ENCODE data around the gene BCKDK.
A peak's percentile ranks its signal among the peaks of the same experiment; 100 is the strongest.
"Not testable (repeated sequence)": the region's sequence is repeated elsewhere in the genome, so short reads cannot be mapped to it uniquely, and the experiment has no call there.

Gene BCKDK

DNA sequence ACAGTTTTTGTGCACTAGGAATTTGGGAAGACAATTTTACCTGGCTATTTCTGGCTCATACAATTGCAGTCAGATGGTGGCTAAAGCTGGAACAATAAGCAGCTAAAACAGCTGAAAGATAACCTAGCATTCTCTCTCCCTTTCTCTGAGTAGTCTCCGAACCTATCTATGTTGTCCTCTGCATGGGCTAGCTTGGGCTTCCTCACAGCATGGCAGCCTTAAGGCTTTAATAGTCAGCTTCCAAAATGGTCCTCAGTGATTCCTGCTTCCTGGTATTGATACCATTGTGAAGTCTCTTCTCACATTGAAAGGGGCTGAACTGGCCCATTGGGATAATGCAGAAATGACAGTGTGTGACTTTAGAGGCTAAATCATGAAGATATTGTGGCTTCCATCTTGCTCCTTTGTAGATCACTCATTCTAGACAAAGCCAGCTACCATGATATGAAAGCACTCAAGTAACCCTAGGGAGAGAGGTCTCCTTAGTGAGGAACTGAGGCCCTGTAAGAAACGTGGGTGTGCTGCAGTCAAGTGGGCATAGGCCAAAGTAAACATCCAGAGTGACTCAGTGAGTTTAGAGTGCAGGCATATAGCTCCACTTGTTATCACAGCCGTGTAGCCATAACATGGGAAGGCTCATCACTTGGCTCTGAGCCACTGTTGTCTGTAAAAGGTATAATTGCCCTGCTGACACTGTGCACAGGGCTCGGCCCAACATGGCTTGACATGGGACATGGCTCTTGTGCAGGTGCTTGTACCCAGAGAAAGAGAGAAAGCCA, 8.1 kb upstream of the BCKDK start:
- DNase-seq (ENCODE audit: low read depth in 2 of 2) = no peak

DNA sequence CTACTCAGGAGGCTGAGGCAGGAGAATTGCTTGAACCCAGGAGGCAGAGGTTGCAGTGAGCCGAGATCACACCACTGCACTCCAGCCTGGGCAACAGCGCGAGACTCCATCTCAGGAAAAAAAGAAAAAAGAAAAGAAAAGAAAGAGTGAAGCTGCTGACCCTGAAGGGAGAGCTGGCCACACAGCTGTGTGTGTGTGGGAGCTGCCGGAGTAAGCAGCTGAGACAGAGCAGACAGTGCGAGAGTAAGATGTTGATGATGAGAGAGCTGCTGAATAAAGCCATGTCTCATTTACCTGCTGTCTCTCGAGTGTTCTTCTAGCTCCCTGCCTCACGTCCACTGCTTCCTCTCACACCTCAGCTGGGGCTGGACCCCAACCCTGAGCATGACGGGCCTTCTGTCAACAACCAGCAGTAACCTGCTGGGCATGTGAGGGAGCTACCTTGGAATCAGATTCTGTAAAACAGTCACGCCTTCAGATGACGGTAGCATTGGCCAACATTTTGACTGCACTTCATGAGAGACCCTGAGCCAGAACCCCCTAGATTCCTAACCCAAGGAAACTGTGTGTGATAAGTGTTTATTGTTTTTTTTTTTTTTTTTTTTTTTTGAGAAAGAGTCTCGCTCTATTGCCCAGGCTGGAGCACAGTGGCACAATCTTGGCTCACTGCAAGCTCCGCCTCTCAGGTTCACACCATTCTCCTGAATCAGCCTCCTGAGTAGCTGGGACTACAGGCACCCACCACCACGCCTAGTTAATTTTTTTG, 7.1 kb upstream of the BCKDK start:
- not testable (repeated sequence) for DNase-seq (ENCODE audit: low read depth in 2 of 2)

DNA sequence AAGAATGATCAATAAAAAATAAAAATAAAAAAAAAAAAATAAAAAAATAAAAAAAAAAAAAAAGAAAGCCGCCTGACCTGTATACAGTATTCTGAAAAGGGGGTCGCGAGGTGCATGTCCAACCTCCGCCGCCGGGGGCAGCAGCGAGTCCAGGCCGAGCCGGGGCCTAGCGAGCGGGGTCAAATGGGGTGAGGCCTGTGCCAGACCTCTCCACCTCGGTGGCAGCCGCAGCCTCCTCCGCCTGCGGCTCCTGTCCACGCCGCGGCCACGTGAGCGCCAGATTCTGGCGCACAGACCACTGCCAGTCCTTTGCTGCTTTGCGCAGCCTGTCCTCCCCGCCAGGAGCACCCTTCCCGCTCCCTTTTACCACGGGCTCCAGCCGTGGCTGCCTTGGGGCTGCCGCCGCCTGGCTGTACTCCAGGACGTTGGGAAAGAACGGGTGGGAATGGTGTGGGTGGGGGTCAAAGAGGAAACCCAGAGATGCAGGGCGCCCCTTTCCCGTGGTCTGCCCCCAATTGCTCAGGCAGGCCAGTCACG, 2.4 kb upstream of the BCKDK start:
- peak; percentile 52 to 68 for DNase-seq (ENCODE audit: low read depth in 2 of 2)

- no peak for DNase-seq (ENCODE audit: low read depth in 2 of 2)
Observed at GRCh38 chr16:31106509-31107464, 1.4 kb upstream of the BCKDK start.

GRCh38 chr16:31107465-31107867, 720 bp upstream of the BCKDK start:
- DNase-seq (ENCODE audit: low read depth in 2 of 2) = no peak

DNA sequence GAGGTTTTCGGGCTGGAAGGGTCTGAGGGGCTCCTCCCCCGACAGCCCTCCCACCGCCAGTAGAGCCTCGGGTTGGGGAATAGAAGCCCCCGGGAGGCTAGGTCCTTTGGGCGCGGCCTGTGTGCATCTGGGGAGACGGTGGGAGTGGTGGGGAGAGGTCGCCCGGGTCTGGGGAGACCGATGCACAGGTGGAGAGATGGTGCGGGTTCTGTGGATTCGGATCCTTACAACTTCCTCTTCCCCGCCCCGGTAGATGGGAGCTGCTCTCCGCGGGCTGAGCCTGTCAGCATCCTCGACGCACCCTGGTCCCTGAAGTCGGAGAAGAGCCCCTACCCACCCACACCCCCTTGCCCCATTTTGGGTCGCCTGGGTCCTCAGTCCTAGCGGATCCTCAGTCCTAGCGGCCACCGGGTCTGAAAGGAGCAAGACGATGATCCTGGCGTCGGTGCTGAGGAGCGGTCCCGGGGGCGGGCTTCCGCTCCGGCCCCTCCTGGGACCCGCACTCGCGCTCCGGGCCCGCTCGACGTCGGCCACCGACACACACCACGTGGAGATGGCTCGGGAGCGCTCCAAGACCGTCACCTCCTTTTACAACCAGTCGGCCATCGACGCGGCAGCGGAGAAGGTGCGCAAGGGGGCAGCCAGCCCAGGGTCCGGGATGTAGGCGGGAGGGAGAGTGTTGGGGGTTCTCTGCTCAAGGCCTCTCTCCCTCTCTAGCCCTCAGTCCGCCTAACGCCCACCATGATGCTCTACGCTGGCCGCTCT, 790 bp downstream of the BCKDK start:
- DNase-seq (ENCODE audit: low read depth in 2 of 2) = no peak

GRCh38 chr16:31109622-31110021, 1.4 kb downstream of the BCKDK start:
- no peak for DNase-seq (ENCODE audit: low read depth in 2 of 2)

GRCh38 chr16:31110106-31111034, 2.2 kb downstream of the BCKDK start:
- no peak for DNase-seq (ENCODE audit: low read depth in 2 of 2)

DNA sequence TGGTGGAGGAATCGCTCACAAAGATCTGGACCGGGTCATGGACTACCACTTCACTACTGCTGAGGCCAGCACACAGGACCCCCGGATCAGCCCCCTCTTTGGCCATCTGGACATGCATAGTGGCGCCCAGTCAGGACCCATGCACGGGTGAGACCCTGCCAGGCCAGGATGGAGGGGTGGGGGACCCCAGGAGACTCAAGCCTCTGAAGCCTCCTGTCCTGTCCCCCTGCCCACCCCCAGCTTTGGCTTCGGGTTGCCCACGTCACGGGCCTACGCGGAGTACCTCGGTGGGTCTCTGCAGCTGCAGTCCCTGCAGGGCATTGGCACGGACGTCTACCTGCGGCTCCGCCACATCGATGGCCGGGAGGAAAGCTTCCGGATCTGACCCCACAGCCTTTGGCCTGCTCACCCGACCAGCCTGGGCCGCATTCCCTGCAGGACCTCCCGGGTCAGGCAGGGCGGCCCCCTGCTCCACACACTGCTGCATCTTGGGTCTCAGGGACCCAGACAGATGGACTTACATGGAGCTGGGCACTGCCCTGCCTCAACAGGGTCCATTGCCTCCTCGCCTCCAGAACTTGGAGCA, 3.8 kb downstream of the BCKDK start:
- no peak for DNase-seq (ENCODE audit: low read depth in 2 of 2)

- no peak for DNase-seq (ENCODE audit: low read depth in 2 of 2)
Observed at GRCh38 chr16:31112711-31113110, 4.5 kb downstream of the BCKDK start.

- no peak for DNase-seq (ENCODE audit: low read depth in 2 of 2)
Observed at GRCh38 chr16:31113121-31114120, 5.2 kb downstream of the BCKDK start.

DNA sequence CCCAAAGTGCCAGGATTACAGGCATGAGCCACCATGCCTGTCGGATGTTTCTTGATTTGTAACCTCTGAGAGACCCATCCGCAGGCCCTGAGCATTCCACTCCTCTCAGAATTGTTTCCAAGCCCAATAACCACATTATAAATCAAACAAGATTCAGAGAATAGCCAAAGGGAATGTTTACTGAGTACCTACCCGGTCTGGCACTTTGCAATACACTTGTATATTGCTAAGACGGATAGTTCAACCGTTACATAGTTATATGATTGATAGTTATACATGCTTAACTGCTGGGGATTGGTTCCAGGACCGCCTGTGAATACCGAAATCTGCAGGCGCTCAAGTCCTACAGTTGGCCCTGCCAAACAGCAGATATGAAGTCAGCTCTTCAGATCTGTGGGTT, 6.3 kb downstream of the BCKDK start:
- no peak for DNase-seq (ENCODE audit: low read depth in 2 of 2)

DNA sequence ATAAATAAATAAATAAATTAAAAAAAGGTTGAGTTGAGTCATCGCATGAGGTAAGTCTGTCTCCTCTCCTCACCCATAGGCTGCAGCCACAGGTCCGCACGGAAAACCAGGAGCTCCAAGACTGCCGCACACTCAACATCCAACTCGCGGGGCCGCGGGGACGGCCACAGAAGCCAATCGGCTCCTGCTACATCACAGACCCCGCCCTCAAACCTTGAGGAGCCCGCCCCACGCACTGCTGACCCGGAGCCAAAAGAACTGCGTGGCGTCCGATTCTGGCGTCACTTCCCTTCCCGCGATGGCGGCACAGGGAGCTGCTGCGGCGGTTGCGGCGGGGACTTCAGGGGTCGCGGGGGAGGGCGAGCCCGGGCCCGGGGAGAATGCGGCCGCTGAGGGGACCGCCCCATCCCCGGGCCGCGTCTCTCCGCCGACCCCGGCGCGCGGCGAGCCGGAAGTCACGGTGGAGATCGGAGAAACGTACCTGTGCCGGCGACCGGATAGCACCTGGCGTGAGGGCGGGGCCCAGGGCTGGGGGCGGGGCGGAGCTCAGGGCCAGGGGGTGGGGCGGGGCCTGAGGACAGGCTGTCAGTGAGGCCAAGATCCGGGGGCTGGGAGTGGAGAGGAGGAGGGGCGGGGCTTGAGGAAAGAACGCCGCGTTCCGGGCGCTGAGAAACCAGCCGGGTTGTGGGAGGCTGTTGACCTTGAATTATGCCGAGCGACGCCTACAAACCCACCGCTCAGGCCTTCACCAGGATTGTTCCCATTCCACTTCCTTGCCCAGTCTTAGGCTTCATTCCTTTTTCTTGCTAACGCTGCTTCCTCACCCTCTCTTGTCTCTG, 9.4 kb downstream of the BCKDK start, which contains the start of gene KAT8:
Gene KAT8, plus strand, starts transcription at position 281 of the 839 bp plus-strand sequence. Its CDS starts 18 bp downstream, at position 299.
- peak; percentile 87 to 92 for DNase-seq (ENCODE audit: low read depth in 2 of 2)

GRCh38 chr16:31118223-31119155, 10.3 kb downstream of the BCKDK start:
- no peak for DNase-seq (ENCODE audit: low read depth in 2 of 2)

GRCh38 chr16:31120129-31120528, 11.9 kb downstream of the BCKDK start:
- no peak for DNase-seq (ENCODE audit: low read depth in 2 of 2)

GRCh38 chr16:31125844-31126243, 17.7 kb downstream of the BCKDK start:
- DNase-seq (ENCODE audit: low read depth in 2 of 2) = no peak
